Naive B cell (primary cell): Measurements from ENCODE around the gene ATP8A1. TPM values are rescaled to one million over a fixed set of nuclear protein-coding genes. Genes with fewer than 3 reads are reported as not detected.

Experiments used
- ATAC-seq, 2 donors: fragments of 150-1000 bp; cut with Tn5 transposase; 2 replicates each; pipeline ENCODE4 v1.10.0; 2021; ENCODE audit warnings: low read depth in 2 of 2, mild to moderate bottlenecking in 2 of 2, moderate library complexity in 2 of 2
- DNase-seq: peaks from one replicate; pipeline ENCODE4 v3.0.0; 2022
- H3K27ac Mint-ChIP-seq, 6 donors: one replicate each; pipeline ENCODE4 v1.8.0; 2020 to 2022; ENCODE audit warnings: mild to moderate bottlenecking in 6 of 6, mixed read lengths in 6 of 6, moderate library complexity in 5 of 6, inconsistent platforms in 2 of 6
- H3K27me3 Mint-ChIP-seq, 3 donors: one replicate each; pipeline ENCODE4 v1.8.0; 2021 to 2022; ENCODE audit warnings: mixed read lengths in 3 of 3, mild to moderate bottlenecking in 1 of 3
- H3K36me3 Mint-ChIP-seq, 2 donors: one replicate each; pipeline ENCODE4 v1.8.0; 2020 to 2022; ENCODE audit warnings: mixed read lengths in 2 of 2, inconsistent platforms in 1 of 2, mild to moderate bottlenecking in 1 of 2
- H3K4me1 Mint-ChIP-seq, 3 donors: one replicate each; pipeline ENCODE4 v1.8.0; 2020 to 2022; ENCODE audit warnings: mixed read lengths in 3 of 3, inconsistent platforms in 1 of 3, mild to moderate bottlenecking in 1 of 3, moderate library complexity in 1 of 3
- H3K4me3 Mint-ChIP-seq, 8 donors: one replicate each; pipeline ENCODE4 v1.8.0; 2020 to 2022; ENCODE audit warnings: mild to moderate bottlenecking in 8 of 8, mixed read lengths in 8 of 8, moderate library complexity in 8 of 8, inconsistent platforms in 2 of 8
- H3K9me3 Mint-ChIP-seq, 7 donors: one replicate each; pipeline ENCODE4 v1.8.0; 2020 to 2022; ENCODE audit warnings: mixed read lengths in 7 of 7, mild to moderate bottlenecking in 5 of 7, inconsistent platforms in 2 of 7, moderate library complexity in 1 of 7
- polyA plus RNA-seq, 6 donors: library from polyadenylated mRNA; unstranded; fragments of 300-500 nt; fragmentation: Illumina TruSeq; gene quantifications; one replicate each; pipeline ENCODE4 v1.2.3, GENCODE V29; 2021; ENCODE audit warnings: low read depth in 6 of 6

Gene ATP8A1
- polyA plus RNA-seq, 6 donors from 2014 or later, result 16.7 to 31.0 (median 22.2) TPM

DNA sequence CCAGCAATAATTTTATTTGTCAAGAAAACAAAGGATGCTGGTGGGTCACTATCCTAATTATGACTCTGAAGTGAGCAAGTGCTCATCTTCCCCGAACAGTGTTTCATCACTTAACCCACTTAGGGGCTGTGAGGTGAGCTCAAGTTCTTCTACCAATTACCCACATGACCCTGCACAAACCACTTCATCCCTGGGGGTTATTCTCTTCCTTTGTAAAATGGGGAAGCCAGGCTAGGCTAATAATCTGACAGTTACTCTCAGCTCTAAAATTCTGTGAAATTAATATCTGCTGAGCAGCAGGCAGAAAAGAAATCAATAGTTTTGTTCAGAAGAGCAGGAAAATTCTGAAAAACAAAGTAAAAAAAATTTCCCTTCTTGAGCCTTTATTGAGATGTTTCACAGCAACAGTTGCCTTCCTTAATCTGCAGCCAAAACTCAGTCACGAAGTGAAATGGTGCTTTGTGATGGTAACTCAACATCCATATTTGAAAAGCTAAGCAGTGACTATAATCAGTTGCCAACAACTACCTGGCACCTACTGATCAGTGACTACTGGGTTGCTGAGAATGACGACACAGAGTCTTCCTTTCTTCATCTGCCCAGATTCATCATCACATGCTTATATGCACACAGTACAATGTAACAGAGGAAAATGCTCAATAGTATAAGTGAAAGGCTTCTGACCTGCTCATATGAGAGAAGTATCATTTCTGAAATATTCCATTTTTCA, 24.1 kb downstream of the ATP8A1 start:
- H3K4me3 Mint-ChIP-seq, result peak overlapping the region in 7 of 8 donors; percentile 9 to 73 (median 46)
- peak; percentile 46 for DNase-seq

DNA sequence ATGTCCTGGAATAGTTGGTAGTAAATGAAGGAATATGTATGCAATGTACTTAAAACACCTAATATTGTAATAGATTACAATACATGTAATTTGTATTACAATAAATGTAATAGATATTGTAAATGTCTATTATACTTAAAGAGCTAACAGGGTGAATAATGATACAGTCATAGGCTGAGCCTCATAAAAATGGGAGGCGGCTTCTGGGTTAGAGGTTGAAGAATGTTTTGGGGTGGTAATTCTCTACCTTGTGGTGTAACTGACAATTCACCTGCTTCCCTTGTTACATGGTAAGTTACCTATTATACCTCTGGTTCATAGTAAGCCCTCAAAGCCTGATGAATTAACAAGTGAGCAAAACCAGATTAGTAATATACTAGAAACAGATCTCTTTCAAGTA, 26.0 kb downstream of the ATP8A1 start:
- H3K9me3 Mint-ChIP-seq, result peaks cover 0 to 4% (median 0%) of the 10 kb centered on the region in 7 donors
- no peak overlapping the region for H3K4me3 Mint-ChIP-seq
- ATAC-seq, result no peak
- no peak overlapping the region for H3K27ac Mint-ChIP-seq
- DNase-seq, result no peak
- H3K27me3 Mint-ChIP-seq, result no peaks in the 10 kb centered on the region
- H3K4me1 Mint-ChIP-seq, result peaks cover 58 to 80% (median 63%) of the 10 kb centered on the region in 3 donors
- H3K36me3 Mint-ChIP-seq, result no peaks in the 10 kb centered on the region

More for the DNA sequence above, 24.1 kb downstream of the ATP8A1 start:
- no peaks in the 10 kb centered on the region for H3K27me3 Mint-ChIP-seq
- peaks cover 61 to 80% (median 63%) of the 10 kb centered on the region in 3 donors for H3K4me1 Mint-ChIP-seq
- no peaks in the 10 kb centered on the region for H3K36me3 Mint-ChIP-seq
- ATAC-seq, result peak; percentile 13 to 17
- peaks cover 0 to 4% (median 0%) of the 10 kb centered on the region in 7 donors for H3K9me3 Mint-ChIP-seq
- peak overlapping the region; percentile 42 to 87 (median 80) for H3K27ac Mint-ChIP-seq

DNA sequence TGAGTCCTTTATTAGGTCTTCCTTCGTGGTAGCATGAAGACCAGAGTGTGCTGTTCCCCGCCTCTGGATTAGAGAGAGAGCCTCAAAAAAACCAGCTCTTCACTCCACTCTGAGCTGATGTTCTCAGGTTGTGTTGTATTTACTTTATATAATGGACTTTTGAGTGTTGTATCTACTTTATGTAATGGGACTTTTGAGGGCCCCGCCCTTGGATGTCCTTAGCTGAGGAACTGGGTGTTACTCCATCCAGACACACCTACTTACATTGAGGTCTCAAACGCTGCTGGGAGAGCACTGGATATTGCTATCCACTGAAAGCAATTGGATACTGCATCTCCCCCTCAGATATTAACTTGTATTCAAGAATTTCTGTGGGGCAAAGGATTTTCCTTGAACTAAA, 28.2 kb downstream of the ATP8A1 start:
- no peaks in the 10 kb centered on the region for H3K27me3 Mint-ChIP-seq
- no peaks in the 10 kb centered on the region for H3K36me3 Mint-ChIP-seq
- H3K9me3 Mint-ChIP-seq, result peaks cover 0 to 4% (median 0%) of the 10 kb centered on the region in 7 donors
- no peak for ATAC-seq
- DNase-seq, result no peak
- H3K27ac Mint-ChIP-seq, result peak overlapping the region; percentile 91 to 99 (median 96)
- H3K4me1 Mint-ChIP-seq, result peaks cover 56 to 80% (median 65%) of the 10 kb centered on the region in 3 donors
- peak overlapping the region in 7 of 8 donors; percentile 24 to 89 (median 77) for H3K4me3 Mint-ChIP-seq

DNA sequence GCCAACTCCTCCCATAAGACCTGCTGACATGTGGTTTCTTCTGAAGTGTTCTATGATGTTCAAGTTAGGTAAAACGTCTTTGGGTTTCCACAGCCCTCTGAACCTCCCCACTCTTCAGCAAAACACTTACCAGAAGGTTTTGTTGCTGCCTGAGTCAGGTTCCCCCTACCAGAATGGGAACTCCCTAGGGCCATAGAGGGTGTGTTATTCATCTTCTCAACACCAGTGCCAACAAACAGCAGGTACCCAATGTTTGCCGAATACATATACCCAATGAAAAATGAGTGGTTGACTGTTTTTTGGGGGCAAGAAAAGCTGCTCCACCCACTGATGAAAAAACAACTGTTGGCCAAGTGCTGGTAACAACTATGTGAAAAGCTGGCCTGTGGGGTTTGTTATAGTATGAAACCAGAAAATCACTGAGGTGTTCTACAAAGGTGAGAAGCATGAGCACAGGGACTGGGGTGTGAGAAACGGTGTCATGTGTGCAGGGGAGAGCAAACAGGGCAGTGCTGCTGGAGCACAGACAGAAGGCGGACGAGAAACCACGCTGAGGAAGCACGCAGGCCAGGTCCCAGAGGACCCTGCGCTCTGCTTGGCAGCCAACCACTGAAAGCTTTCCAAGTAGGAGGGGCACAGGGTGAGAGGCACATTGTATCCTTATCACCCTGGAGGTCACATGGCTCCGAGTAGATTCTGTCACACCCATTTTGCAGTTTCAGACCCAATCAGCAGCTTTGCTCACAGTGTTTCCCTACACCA, 28.8 kb downstream of the ATP8A1 start:
- Mint-ChIP-seq H3K27me3 (no peaks in the 10 kb centered on the region), H3K4me1 (peaks cover 50 to 80% (median 64%) of the 10 kb centered on the region in 3 donors), H3K27ac (peak overlapping the region; percentile 91 to 99 (median 96)), H3K4me3 (peak overlapping the region; percentile 25 to 89 (median 72)), H3K36me3 (no peaks in the 10 kb centered on the region), H3K9me3 (peaks cover 0 to 4% (median 0%) of the 10 kb centered on the region in 7 donors)
- DNase-seq, result peak; percentile 79
- peak; percentile 75 to 78 for ATAC-seq

DNA sequence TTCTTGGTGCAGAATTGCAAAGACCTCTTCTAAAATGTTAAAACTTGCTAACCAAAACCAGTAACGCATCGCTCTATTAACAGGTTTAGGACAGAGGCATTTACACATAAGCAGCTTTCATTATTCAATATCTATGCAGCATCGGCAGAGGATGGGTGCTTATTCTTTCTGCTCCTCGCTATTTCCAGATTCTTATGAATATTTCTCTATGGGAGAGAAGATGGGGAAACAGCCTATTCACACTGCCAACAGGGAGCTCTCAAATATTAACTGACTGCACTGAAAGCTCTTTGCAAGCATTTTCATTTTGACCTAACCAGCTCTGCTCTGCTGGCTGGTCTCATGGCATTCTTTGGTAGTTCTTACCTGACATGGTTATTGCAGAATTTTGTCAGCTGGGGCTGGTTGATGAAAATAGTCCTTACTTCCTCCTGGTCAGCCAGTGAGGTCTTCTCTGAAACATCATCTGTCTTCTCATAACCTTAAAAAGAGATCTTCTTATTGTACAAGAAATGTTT, 30.2 kb downstream of the ATP8A1 start:
- H3K36me3 Mint-ChIP-seq, result no peaks in the 10 kb centered on the region
- DNase-seq (no peak), ATAC-seq (no peak)
- peak overlapping the region in 4 of 8 donors; percentile 4 to 89 (median 38) for H3K4me3 Mint-ChIP-seq
- H3K4me1 Mint-ChIP-seq, result peaks cover 39 to 77% (median 65%) of the 10 kb centered on the region in 3 donors
- no peaks in the 10 kb centered on the region for H3K27me3 Mint-ChIP-seq
- peaks cover 0 to 4% (median 0%) of the 10 kb centered on the region in 7 donors for H3K9me3 Mint-ChIP-seq
- H3K27ac Mint-ChIP-seq, result peak overlapping the region; percentile 91 to 99 (median 96)

DNA sequence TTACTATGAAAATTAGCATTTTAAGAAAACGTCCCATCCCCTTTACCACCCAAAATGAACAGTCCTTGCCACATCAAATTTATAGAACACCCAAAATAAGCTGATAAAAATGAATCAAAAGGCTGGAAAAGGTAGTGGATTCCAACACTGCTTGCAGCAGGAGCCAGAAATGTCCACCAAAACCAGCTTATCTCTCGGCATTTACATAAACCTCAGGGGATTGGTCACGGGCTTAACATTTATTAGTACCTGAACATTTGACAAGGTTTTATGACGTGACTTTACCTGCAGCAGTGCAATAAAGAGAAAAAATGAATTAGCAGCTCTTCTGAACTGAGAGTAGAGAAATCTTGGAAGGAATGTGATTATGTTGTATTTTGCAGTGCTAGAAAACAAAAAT, 31.6 kb downstream of the ATP8A1 start:
- H3K36me3 Mint-ChIP-seq, result no peaks in the 10 kb centered on the region
- H3K27me3 Mint-ChIP-seq, result no peaks in the 10 kb centered on the region
- peak overlapping the region in 1 of 8 donors; percentile 22 for H3K4me3 Mint-ChIP-seq
- no peak for ATAC-seq
- H3K4me1 Mint-ChIP-seq, result peaks cover 38 to 72% (median 70%) of the 10 kb centered on the region in 3 donors
- H3K9me3 Mint-ChIP-seq, result peaks cover 0 to 4% (median 0%) of the 10 kb centered on the region in 7 donors
- peak overlapping the region in 5 of 6 donors; percentile 28 to 95 (median 57) for H3K27ac Mint-ChIP-seq
- no peak for DNase-seq

DNA sequence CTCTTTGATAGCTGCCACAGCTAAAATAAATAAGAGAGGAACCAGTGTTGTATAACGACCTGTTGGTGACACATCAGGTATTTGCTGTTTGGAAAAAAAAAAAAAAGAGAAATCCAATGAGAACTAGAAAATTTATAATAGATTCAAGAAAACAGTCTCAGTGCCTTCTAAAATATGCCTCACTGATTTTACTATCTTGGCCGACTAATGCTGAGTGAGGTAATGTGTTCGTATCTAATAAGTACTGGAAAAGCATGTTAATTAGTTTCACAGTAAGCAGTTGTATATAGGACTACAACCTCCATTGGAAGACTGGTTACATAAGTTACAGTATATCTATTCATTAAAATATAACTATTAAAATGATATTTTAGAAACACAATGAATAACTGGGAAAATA, 32.4 kb downstream of the ATP8A1 start:
- H3K27ac Mint-ChIP-seq, result peak overlapping the region in 2 of 6 donors; percentile 44 to 88
- H3K36me3 Mint-ChIP-seq, result peaks cover 0 to 4% of the 10 kb centered on the region in 2 donors
- no peak for DNase-seq
- peaks cover 0 to 4% (median 0%) of the 10 kb centered on the region in 7 donors for H3K9me3 Mint-ChIP-seq
- H3K4me3 Mint-ChIP-seq, result peak overlapping the region in 1 of 8 donors; percentile 53
- H3K4me1 Mint-ChIP-seq, result peaks cover 38 to 72% (median 66%) of the 10 kb centered on the region in 3 donors
- no peak for ATAC-seq
- H3K27me3 Mint-ChIP-seq, result no peaks in the 10 kb centered on the region

DNA sequence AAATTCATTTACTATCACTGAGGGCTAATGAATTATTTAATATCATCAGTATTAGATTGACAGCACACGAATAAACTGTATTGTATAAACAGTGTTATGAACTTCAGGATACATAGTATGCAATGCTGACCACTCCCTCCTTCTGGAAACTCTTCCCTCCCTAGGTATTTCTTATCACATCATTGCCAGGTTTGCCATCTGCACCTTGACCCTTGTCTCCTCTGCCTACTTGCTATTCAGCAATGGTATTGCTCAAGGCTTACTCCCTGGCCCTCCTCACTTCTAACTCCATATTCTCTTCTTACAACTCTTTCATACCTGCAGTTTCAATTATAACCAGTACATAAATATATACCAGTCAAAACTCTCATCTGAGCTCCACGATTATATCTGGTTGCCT, 38.9 kb downstream of the ATP8A1 start:
- H3K4me3 Mint-ChIP-seq, result no peak overlapping the region
- H3K27me3 Mint-ChIP-seq, result no peaks in the 10 kb centered on the region
- H3K4me1 Mint-ChIP-seq, result peaks cover 11 to 32% (median 17%) of the 10 kb centered on the region in 3 donors
- H3K27ac Mint-ChIP-seq, result peak overlapping the region in 3 of 6 donors; percentile 0 to 41 (median 1)
- peaks cover 10 to 35% of the 10 kb centered on the region in 2 donors for H3K36me3 Mint-ChIP-seq
- ATAC-seq, result no peak
- H3K9me3 Mint-ChIP-seq, result no peaks in the 10 kb centered on the region
- no peak for DNase-seq

DNA sequence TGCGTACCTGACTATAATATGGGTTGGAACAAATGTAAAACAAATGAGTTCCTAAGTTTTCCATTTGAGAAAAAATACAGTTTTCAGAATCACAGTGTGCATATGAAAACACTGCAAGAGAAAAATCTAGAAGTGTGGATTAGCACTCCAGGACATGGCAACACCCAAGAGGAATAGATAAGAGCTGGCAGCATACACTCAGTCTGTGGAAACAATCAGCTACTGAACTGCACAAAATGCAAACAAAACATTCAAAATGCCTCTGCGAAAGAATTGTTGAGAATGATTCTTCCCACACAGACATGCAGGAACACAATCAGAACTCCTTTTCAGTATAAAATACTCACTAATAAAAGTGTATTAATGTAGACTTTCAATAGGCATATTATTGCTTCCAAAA, 39.9 kb downstream of the ATP8A1 start:
- peak overlapping the region in 1 of 6 donors; percentile 19 for H3K27ac Mint-ChIP-seq
- no peaks in the 10 kb centered on the region for H3K9me3 Mint-ChIP-seq
- H3K27me3 Mint-ChIP-seq, result no peaks in the 10 kb centered on the region
- H3K36me3 Mint-ChIP-seq, result peaks cover 11 to 41% of the 10 kb centered on the region in 2 donors
- no peak for ATAC-seq
- no peak for DNase-seq
- peaks cover 8 to 26% (median 11%) of the 10 kb centered on the region in 3 donors for H3K4me1 Mint-ChIP-seq
- no peak overlapping the region for H3K4me3 Mint-ChIP-seq

DNA sequence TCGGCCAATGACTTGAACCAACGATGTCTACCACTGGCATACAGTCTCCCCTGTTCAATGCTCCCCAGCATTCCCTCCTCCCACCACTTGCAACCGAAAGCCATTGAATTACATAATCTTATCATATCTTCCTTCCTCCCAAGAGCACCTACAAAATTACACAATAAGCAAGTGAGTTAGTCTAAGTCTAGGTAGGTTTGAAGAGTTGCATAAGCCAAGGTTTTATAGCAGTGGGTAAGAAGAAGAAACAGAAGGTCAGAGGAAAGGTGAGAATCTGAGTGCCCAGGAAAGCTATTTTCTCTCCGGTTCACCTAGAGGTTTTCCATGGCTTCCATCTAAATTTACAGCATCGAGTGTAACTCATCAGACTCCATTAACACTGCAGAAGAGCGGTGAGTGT, 40.3 kb downstream of the ATP8A1 start:
- peaks cover 6 to 26% (median 15%) of the 10 kb centered on the region in 3 donors for H3K4me1 Mint-ChIP-seq
- H3K36me3 Mint-ChIP-seq, result peaks cover 16 to 41% of the 10 kb centered on the region in 2 donors
- H3K4me3 Mint-ChIP-seq, result no peak overlapping the region
- H3K9me3 Mint-ChIP-seq, result no peaks in the 10 kb centered on the region
- H3K27ac Mint-ChIP-seq, result peak overlapping the region in 1 of 6 donors; percentile 41
- no peak for DNase-seq
- H3K27me3 Mint-ChIP-seq, result no peaks in the 10 kb centered on the region
- no peak for ATAC-seq

DNA sequence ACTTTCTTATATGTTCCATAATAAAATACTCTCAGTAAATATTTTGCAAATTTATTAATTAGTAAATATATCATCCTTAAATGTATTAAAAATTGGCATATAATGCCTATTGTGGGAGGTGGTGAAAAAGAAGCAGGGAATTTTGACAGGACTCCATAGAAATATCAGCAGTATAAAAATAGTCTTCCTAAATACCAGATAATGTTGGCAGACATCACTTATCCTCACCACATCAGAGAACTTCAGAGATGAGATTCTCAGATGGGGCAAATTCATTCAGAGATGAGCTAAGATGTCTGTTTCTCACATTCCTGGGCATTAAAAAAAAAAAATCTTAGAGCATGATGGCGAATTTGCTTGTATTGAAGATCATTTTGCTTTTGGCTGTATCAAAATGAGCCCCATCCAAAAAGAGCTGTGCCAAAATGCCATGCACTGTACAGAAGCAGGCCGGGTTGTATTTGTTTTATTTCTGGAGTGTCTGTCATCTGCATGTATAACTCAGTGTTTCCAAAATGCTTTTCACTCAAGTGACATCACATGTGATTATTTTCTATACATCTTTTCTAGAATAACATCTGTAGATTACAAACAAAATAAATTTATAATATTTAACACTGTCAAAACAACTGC, 41.7 kb downstream of the ATP8A1 start:
- Mint-ChIP-seq H3K27me3 (no peaks in the 10 kb centered on the region), H3K9me3 (no peaks in the 10 kb centered on the region), H3K4me1 (peaks cover 3 to 26% (median 19%) of the 10 kb centered on the region in 3 donors), H3K36me3 (peaks cover 28 to 49% of the 10 kb centered on the region in 2 donors), H3K4me3 (no peak overlapping the region), H3K27ac (peak overlapping the region in 2 of 6 donors; percentile 15 to 44)
- DNase-seq (no peak), ATAC-seq (no peak)

DNA sequence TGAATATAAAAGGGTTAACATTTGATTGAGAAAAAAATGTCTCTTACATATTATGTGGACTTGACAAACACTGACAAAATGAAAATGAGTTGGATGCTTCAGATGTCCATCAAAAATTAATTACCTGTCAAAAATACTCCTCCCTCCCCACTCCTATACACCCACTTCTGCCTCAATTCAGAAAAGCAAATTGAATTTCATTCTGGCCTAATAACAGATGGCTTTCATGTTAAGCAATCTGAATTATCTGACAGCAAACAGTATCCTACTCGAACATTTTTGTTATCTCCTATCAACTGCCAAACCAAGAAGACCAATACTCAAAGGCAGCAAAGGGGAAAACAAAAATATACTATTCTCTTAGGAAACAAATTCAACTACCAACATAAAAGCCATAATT, 44.0 kb downstream of the ATP8A1 start:
- no peak for ATAC-seq

DNA sequence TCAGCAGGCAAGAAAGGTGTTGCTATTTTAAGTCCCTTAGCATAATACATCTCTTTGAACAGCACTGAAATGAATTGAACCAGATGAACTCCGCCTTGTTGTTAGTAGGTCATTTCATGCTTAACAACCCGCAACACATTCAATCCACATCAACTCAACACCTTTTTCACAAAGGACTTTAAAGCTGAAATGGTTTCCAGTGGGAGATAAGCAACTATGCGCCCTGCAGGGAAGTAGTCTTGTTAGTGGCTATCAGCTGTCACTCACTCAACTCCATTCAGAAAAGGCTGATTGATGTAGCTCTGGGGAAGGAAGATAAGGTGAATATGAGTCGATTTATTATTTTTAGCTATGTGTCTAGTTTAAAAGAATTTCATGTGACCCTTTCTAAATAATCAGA, 46.0 kb downstream of the ATP8A1 start:
- DNase-seq (no peak), ATAC-seq (no peak)
- Mint-ChIP-seq H3K27me3 (no peaks in the 10 kb centered on the region), H3K27ac (no peak overlapping the region), H3K4me3 (no peak overlapping the region), H3K36me3 (peaks cover 39 to 41% of the 10 kb centered on the region in 2 donors), H3K9me3 (no peaks in the 10 kb centered on the region), H3K4me1 (peaks cover 12 to 28% (median 23%) of the 10 kb centered on the region in 3 donors)

More for the DNA sequence above, 44.0 kb downstream of the ATP8A1 start:
- Mint-ChIP-seq H3K9me3 (no peaks in the 10 kb centered on the region), H3K4me1 (peaks cover 8 to 26% (median 23%) of the 10 kb centered on the region in 3 donors), H3K27ac (peak overlapping the region in 1 of 6 donors; percentile 56), H3K27me3 (no peaks in the 10 kb centered on the region), H3K36me3 (peaks cover 39 to 50% of the 10 kb centered on the region in 2 donors), H3K4me3 (no peak overlapping the region)
- no peak for DNase-seq
